AG04450 (cell line): Measurements from ENCODE around the gene COIL. TPM values are rescaled to one million over a fixed set of nuclear protein-coding genes. Genes with fewer than 3 reads are reported as not detected.

Experiments
- CTCF ChIA-PET: fragments of 300-600, 350-600 bp; formaldehyde crosslinking; extraction: SDS; loops from one replicate; lab custom pipeline; 2022; ENCODE audit warnings: antibody characterized with exemption, inconsistent platforms; lab: Charles Lee
- POLR2A ChIA-PET: fragments of 350-600 bp; formaldehyde crosslinking; extraction: SDS; loops from one replicate; lab custom pipeline; 2021; ENCODE audit warnings: antibody characterized with exemption, inconsistent platforms; lab: Yijun Ruan, JAX
- DNase-seq: peaks from one replicate; pipeline ENCODE4 v3.0.0-alpha.2; 2011; ENCODE audit warnings: low read depth, low spot score
- H3K27ac ChIP-seq: one replicate; pipeline ENCODE4 v1.5.1; 2012; ENCODE audit warnings: low read depth, low read length, control low read depth
- H3K27me3 ChIP-seq: one replicate; pipeline ENCODE4 v1.6.0; 2012; ENCODE audit warnings: low read length; ENCODE audit not compliant: control insufficient read depth, insufficient read depth
- H3K4me3 ChIP-seq: 2 replicates; pipeline ENCODE4 v1.5.1; 2011; ENCODE audit warnings: mild to moderate bottlenecking, low read depth, low read length, control low read depth
- H3K9me3 ChIP-seq: 2 replicates; pipeline ENCODE4 v1.5.1; 2012; ENCODE audit warnings: low read length; ENCODE audit not compliant: control insufficient read depth, insufficient read depth
- polyA plus RNA-seq: library from polyadenylated mRNA; depleted of rRNA; stranded (reverse); fragments of >200 nt; gene quantifications from 2 replicates; pipeline ENCODE4 v1.2.3, GENCODE V29; 2011
- TF ChIP-seq, protein P1 (sequence below): IDR thresholded peaks from 2 replicates; pipeline ENCODE4 v1.5.1; 2011; ENCODE audit warnings: low read depth, low read length, control low read depth, inconsistent platforms

COIL gene
- polyA plus RNA-seq, 1 experiment = 8.2 TPM

DNA sequence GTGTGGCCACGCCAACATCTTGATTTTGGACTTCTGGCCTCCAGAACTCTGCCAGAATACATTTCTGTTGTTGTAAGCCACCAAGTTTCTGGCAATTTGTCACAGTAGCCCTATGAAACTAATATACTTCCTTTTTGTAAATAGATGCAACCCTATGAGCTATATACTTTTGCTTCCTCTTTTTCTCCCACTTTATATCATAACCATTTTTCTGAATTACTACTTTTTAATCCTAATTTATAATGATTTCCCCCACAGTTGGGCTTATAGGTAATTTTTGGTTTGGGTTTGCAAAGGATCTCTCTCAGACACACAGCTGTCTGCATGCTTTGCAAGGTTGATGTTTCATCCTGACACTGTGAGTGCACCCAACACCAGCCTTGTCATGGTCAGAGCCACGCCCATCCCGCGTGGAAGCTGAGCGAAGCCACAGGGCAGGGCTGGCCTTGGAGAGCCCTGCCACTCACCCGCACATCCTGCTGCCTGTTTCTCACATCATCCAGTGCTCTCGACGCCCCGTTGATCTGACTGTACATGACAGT is 52.8 kb downstream of the COIL start:
- CTCF ChIA-PET = no interaction called here
- DNase-seq = no peak
- POLR2A ChIA-PET = no interaction called here
- Histone ChIP-seq H3K4me3 (no peak overlapping the region), H3K9me3 (no peaks in the 10 kb centered on the region; the same call in 1 of the 2 replicates), H3K27me3 (no peaks in the 10 kb centered on the region), H3K27ac (no peak overlapping the region)
- TF ChIP-seq, protein P1, sequence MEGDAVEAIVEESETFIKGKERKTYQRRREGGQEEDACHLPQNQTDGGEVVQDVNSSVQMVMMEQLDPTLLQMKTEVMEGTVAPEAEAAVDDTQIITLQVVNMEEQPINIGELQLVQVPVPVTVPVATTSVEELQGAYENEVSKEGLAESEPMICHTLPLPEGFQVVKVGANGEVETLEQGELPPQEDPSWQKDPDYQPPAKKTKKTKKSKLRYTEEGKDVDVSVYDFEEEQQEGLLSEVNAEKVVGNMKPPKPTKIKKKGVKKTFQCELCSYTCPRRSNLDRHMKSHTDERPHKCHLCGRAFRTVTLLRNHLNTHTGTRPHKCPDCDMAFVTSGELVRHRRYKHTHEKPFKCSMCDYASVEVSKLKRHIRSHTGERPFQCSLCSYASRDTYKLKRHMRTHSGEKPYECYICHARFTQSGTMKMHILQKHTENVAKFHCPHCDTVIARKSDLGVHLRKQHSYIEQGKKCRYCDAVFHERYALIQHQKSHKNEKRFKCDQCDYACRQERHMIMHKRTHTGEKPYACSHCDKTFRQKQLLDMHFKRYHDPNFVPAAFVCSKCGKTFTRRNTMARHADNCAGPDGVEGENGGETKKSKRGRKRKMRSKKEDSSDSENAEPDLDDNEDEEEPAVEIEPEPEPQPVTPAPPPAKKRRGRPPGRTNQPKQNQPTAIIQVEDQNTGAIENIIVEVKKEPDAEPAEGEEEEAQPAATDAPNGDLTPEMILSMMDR = no peak

DNA sequence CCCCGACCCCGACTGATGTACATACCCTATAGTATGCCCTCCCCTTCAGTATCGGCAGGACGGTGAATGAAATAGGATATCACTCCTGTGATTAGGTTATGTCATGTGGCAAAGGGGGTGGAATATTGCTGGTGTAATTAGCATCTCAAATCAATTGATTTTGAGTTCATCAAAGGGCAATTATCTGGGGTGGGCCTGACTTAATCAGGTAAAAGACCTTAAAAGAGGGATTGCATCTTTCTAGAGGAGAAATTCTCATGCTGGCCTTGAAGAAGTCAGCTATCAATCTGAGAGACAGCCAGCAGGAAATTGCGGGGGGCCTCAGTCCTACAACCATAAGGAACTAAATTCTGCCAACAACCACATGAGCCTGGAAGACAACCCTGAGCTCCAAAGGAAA is 57.3 kb downstream of the COIL start:
- Histone ChIP-seq H3K27me3 (no peaks in the 10 kb centered on the region), H3K27ac (no peak overlapping the region), H3K4me3 (no peak overlapping the region), H3K9me3 (no peaks in the 10 kb centered on the region; the same call in 1 of the 2 replicates)
- TF ChIP-seq, protein P1 = no peak
- CTCF ChIA-PET = interaction anchor here (0.8 to 1.7 kb wide), 2 partner anchors 11 to 84 kb away, joined by 4 to 8 read pairs; no protein-coding TSS in a partner anchor
- POLR2A ChIA-PET = no interaction called here
- DNase-seq = no peak

DNA sequence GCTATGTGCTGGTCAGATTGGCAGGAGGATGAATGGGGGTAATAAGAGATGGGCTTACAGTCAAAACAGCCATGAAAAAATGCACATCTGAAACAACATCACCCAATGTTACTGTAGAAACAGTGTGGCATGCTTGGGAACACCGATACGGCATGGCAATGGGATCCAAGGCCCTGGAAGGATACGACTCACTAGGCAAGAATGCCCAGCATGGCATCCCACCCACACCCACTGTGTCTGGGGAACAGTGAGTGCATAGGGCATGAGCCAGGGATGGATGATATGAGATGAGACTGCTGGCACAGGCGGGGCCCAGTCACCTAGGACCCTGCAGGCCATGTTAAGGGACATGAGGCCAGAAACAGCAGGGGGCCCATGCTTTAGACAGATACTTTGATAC is 58.5 kb downstream of the COIL start:
- H3K4me3 ChIP-seq = no peak overlapping the region
- no peak overlapping the region for H3K27ac ChIP-seq
- ChIA-PET CTCF (no interaction called here), POLR2A (no interaction called here)
- H3K27me3 ChIP-seq = no peaks in the 10 kb centered on the region
- TF ChIP-seq, protein P1 = no peak
- H3K9me3 ChIP-seq = no peaks in the 10 kb centered on the region; the same call in 1 of the 2 replicates
- no peak for DNase-seq

DNA sequence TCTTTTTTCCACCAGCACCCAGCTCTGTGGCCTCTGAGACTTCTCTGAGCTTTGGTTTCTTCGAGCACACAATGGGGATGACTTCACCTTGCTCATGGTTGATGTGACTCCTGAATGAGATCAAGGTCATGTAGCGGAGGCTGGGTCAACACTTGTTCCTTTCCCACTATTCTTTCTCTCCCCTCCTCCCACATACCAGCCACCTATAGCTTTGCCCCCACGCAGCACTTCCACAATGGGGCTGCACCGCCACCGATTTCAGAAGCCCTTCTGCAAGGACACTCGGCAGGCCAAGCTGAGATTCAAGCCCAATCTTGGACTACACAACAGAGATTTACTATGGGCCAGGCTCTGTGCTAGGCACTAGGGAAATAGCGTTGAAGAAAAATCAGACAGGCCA is 61.4 kb downstream of the COIL start:
- TF ChIP-seq, protein P1 = no peak
- POLR2A ChIA-PET = no interaction called here

DNA sequence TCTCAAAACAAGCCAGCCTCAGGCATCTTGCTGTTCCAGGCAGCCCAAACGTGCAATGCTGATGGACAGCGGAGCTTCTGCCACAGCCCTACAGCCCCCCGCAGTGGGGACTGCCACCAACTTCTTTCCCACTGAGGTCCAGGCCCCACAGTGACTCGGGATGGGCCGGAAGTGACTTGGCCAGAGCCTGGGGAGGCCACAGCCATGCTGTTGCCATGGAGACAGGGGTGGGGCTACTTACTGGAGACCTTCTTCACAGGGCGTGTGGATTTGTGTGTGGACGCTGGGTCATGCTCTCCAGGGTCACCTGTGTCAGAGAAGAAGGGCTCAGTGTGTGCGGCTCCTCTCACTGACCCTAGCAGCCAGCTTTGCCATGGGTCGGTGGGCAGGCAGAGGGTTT is 62.0 kb downstream of the COIL start:
- Histone ChIP-seq H3K9me3 (no peaks in the 10 kb centered on the region; the same call in 1 of the 2 replicates), H3K27me3 (no peaks in the 10 kb centered on the region), H3K27ac (no peak overlapping the region), H3K4me3 (no peak overlapping the region)
- ChIA-PET POLR2A (interaction anchor here (0.5 kb wide), 1 partner anchor 15 kb away, joined by 3 read pairs; the partner anchor contains the start of gene TRIM25), CTCF (no interaction called here)
- no peak for DNase-seq
- TF ChIP-seq, protein P1 = no peak

More for the DNA sequence above, 61.4 kb downstream of the COIL start:
- Histone ChIP-seq H3K27ac (no peak overlapping the region), H3K27me3 (no peaks in the 10 kb centered on the region), H3K9me3 (no peaks in the 10 kb centered on the region; the same call in 1 of the 2 replicates), H3K4me3 (no peak overlapping the region)
- CTCF ChIA-PET = no interaction called here
- DNase-seq = no peak
